Lung (tissue), 12 donors: ENCODE measurements around the gene CNTNAP1. TPM values are rescaled to one million over a fixed set of nuclear protein-coding genes. Genes with fewer than 3 reads are reported as not detected.
A peak's percentile ranks its signal among the peaks of the same experiment; 100 is the strongest.

Source experiments
- ATAC-seq: fragments of 200-7000 bp; cut with Tn5 transposase; one replicate; pipeline ENCODE4 v1.9.1; 2020; ENCODE audit warnings: moderate number of reproducible peaks; ENCODE audit not compliant: insufficient read depth, low FRiP score
- DNase-seq, 3 donors: peaks; one replicate each; pipeline ENCODE4 v3.0.0-alpha.2; 2013 to 2017
- H3K27ac ChIP-seq, 2 donors: one replicate each; pipeline ENCODE4 v1.5.1; 2013; ENCODE audit warnings: mild to moderate bottlenecking in 2 of 2, moderate library complexity in 2 of 2, control low read depth in 1 of 2, inconsistent platforms in 1 of 2, low read depth in 1 of 2, low read length in 1 of 2
- H3K27me3 ChIP-seq, 3 donors: one replicate each; pipeline ENCODE4 v1.5.1; 2013; ENCODE audit warnings: low read length in 2 of 3; ENCODE audit not compliant: control insufficient read depth in 3 of 3, insufficient read depth in 3 of 3
- H3K36me3 ChIP-seq, 4 donors: one replicate each; pipeline ENCODE4 v1.5.1; 2013; ENCODE audit warnings: low read length in 4 of 4, mild to moderate bottlenecking in 1 of 4, moderate library complexity in 1 of 4; ENCODE audit not compliant: control insufficient read depth in 4 of 4, insufficient read depth in 4 of 4
- H3K4me1 ChIP-seq, 5 donors: one replicate each; pipeline ENCODE4 v1.5.1; 2013; ENCODE audit warnings: low read length in 5 of 5, mild to moderate bottlenecking in 2 of 5, moderate library complexity in 1 of 5; ENCODE audit not compliant: control insufficient read depth in 5 of 5, insufficient read depth in 5 of 5
- H3K4me3 ChIP-seq: one replicate; pipeline ENCODE4 v1.5.1; 2013; ENCODE audit warnings: mild to moderate bottlenecking, control low read depth, moderate library complexity
- H3K9ac ChIP-seq, 2 donors: one replicate each; pipeline ENCODE4 v1.5.1; 2013; ENCODE audit warnings: low read length in 2 of 2, control low read depth in 1 of 2; ENCODE audit not compliant: insufficient read depth in 1 of 2
- H3K9me3 ChIP-seq, 4 donors: one replicate each; pipeline ENCODE4 v1.5.1; 2013; ENCODE audit warnings: low read length in 3 of 4, mild to moderate bottlenecking in 1 of 4, moderate library complexity in 1 of 4; ENCODE audit not compliant: control insufficient read depth in 4 of 4, insufficient read depth in 3 of 4
- WGBS, 2 donors: extraction: QIAGEN DNeasy Blood & Tissue Kit; methylation state at CpG; one replicate each; pipeline ENCODE4 v1.1.7; 2013; 5-methylcytosine and 5-hydroxymethylcytosine counted together
- polyA plus RNA-seq, 2 donors: library from polyadenylated mRNA; stranded (reverse); fragments of 200-250 nt; gene quantifications; one replicate each; pipeline ENCODE4 v1.2.1, GENCODE V29; 2013
- total RNA-seq, 2 donors: library from RNA; depleted of rRNA in 1 of 2; stranded (reverse); fragments of >200 nt in 1 of 2; gene quantifications; one replicate each; pipeline ENCODE4 v1.2.1, GENCODE V29; 2014 to 2021
- TF ChIP-seq, protein P1 (sequence below): IDR thresholded peaks from 2 replicates; pipeline ENCODE4 v1.5.1; 2012; ENCODE audit warnings: mild to moderate bottlenecking; ENCODE audit errors: control extremely low read depth, extremely low read depth
- donor health status: control.
- donor health status: control.
- donor health status: Bipolar disorder and iron deficiency.
- donor health status: healthy.
- donor health status: DM: yes; HTN: yes; CAD: no.

The CNTNAP1 gene
- total and polyA plus RNA-seq, 4 donors, result 2.9 to 12.5 (median 7.6) TPM

DNA sequence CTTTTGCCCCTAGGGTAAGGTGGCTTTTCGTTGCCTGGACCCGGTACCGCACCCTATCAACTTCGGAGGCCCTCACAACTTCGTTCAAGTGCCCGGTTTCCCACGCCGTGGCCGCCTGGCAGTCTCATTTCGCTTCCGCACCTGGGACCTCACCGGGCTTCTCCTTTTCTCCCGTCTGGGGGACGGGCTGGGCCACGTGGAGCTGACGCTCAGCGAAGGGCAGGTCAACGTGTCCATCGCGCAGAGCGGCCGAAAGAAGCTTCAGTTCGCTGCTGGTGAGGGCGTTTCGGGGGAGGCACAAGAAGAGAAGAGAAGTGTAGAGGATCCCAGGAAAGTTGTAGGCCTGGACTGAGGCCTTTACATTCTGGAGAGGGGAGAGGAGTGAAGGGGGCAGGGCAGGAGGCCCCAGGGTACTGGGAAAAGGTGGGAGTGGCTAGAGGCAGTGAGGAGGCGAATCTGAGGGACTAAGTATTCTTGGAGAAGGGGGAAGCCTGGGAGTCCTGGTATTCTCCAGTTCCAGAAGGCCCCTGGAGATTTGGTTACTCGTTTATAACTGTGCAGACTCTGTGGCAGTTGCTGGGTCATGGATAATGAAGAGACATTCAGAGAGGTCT is 5.5 kb downstream of the CNTNAP1 start:
- peaks cover 0 to 19% (median 8%) of the 10 kb centered on the region in 5 donors for H3K4me1 ChIP-seq
- DNase-seq (peak in 1 of 3 donors; percentile 25), ATAC-seq (no peak)
- no peak overlapping the region for H3K9ac ChIP-seq
- 86 to 91% methylated on average over 27 of the region's 27 CpGs for WGBS, 2 donors
- TF ChIP-seq, protein P1, sequence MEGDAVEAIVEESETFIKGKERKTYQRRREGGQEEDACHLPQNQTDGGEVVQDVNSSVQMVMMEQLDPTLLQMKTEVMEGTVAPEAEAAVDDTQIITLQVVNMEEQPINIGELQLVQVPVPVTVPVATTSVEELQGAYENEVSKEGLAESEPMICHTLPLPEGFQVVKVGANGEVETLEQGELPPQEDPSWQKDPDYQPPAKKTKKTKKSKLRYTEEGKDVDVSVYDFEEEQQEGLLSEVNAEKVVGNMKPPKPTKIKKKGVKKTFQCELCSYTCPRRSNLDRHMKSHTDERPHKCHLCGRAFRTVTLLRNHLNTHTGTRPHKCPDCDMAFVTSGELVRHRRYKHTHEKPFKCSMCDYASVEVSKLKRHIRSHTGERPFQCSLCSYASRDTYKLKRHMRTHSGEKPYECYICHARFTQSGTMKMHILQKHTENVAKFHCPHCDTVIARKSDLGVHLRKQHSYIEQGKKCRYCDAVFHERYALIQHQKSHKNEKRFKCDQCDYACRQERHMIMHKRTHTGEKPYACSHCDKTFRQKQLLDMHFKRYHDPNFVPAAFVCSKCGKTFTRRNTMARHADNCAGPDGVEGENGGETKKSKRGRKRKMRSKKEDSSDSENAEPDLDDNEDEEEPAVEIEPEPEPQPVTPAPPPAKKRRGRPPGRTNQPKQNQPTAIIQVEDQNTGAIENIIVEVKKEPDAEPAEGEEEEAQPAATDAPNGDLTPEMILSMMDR, result no peak
- H3K36me3 ChIP-seq, result peaks cover 0 to 10% (median 2%) of the 10 kb centered on the region in 4 donors
- H3K27me3 ChIP-seq, result peaks cover 0 to 47% (median 30%) of the 10 kb centered on the region in 3 donors
- H3K4me3 ChIP-seq, result no peak overlapping the region
- no peak overlapping the region for H3K27ac ChIP-seq
- no peaks in the 10 kb centered on the region for H3K9me3 ChIP-seq

DNA sequence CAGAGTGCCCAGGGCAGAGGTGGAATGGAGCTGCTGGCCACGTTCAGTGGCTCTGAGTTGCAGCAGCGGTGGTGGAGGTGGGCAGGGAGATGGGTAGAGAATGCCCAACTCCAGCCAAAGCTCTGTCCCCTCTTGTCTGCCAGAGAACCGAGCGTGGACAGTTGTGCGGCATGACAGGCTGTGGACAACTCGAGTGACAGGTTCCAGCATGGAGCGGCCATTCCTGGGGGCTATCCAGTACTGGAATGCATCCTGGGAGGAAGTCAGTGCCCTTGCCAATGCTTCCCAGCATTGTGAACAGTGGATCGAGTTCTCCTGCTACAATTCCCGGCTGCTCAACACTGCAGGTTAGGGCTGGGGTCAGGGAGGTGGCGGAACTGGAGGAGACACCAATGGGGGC is 8.3 kb downstream of the CNTNAP1 start:
- Histone ChIP-seq H3K27me3 (peaks cover 0 to 20% (median 16%) of the 10 kb centered on the region in 3 donors), H3K4me3 (no peak overlapping the region), H3K9me3 (no peaks in the 10 kb centered on the region), H3K9ac (no peak overlapping the region), H3K27ac (no peak overlapping the region), H3K4me1 (no peaks in the 10 kb centered on the region), H3K36me3 (peaks cover 0 to 12% (median 6%) of the 10 kb centered on the region in 4 donors)
- 83 to 84% methylated on average over 10 of the region's 10 CpGs for WGBS, 2 donors
- TF ChIP-seq, protein P1, result no peak
- no peak for DNase-seq
- ATAC-seq, result no peak

DNA sequence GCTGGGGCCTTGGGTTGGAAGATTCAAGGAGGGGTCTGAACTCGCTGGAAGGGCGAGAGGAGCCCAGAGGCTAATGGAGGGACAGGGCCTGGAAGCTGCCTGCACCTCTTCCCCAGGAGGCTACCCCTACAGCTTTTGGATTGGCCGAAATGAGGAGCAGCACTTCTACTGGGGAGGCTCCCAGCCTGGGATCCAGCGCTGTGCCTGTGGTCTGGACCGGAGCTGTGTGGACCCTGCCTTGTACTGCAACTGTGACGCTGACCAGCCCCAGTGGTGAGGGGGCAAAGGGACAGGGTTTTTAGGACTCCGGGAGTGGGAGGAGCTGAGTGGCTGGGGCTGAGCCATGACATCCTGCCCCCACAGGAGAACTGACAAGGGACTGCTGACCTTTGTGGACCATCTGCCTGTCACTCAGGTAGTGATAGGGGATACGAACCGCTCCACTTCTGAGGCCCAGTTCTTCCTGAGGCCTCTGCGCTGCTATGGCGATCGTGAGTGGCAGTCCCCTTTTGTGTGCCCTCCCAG is 8.8 kb downstream of the CNTNAP1 start:
- ATAC-seq, result no peak
- Histone ChIP-seq H3K27ac (no peak overlapping the region), H3K4me1 (no peaks in the 10 kb centered on the region), H3K9ac (no peak overlapping the region), H3K4me3 (no peak overlapping the region), H3K9me3 (no peaks in the 10 kb centered on the region), H3K27me3 (peaks cover 0 to 15% (median 11%) of the 10 kb centered on the region in 3 donors), H3K36me3 (peaks cover 0 to 16% (median 6%) of the 10 kb centered on the region in 4 donors)
- WGBS, 2 donors, result 95 to 96% methylated on average over 12 of the region's 12 CpGs
- TF ChIP-seq, protein P1, result no peak
- no peak for DNase-seq
